ENCODE results near the gene PRELID3B.

DNA sequence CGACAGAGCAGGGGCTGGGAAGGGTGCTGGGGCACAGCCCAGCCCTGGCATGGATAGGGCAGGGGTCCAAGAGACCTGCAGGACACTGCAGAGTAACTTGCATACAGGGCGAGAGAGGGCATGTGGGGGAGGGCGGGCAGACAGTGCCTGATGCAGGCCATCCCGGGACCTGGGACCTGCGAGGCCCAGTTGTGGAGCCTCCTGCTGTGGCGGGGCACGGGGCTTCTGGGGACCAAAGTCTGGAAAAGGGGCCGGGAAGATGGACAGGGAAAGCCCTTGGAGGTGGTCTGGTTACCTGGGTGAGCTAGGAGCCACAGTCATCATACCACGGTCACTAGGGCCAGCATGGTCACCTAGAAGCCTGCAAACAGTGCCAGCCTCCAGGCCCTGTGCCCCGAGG, 23.8 kb downstream of the PRELID3B start:
- TF ChIP-seq CBX3 (IDR thresholded peaks at IDR 0.05; ENCODE audit: low read depth) (no peak), POLR2A (IDR thresholded peaks at IDR 0.05; ENCODE audit: borderline replicate concordance, extremely low read depth, insufficient read depth, insufficient read length) (no peak), YY1 (IDR thresholded peaks at IDR 0.05; ENCODE audit: extremely low read depth, insufficient replicate concordance, low read depth, low read length) (no peak), MAX (IDR thresholded peaks at IDR 0.05) (no peak), TCF7L2 (IDR thresholded peaks at IDR 0.05; ENCODE audit: borderline replicate concordance, extremely low read depth, insufficient read depth, insufficient read length) (no peak), RAD21 (IDR thresholded peaks at IDR 0.05; ENCODE audit: low read depth) (no peak), SP1 (IDR thresholded peaks at IDR 0.05; ENCODE audit: low read depth) (no peak)
- TF ChIP-seq, protein P1, sequence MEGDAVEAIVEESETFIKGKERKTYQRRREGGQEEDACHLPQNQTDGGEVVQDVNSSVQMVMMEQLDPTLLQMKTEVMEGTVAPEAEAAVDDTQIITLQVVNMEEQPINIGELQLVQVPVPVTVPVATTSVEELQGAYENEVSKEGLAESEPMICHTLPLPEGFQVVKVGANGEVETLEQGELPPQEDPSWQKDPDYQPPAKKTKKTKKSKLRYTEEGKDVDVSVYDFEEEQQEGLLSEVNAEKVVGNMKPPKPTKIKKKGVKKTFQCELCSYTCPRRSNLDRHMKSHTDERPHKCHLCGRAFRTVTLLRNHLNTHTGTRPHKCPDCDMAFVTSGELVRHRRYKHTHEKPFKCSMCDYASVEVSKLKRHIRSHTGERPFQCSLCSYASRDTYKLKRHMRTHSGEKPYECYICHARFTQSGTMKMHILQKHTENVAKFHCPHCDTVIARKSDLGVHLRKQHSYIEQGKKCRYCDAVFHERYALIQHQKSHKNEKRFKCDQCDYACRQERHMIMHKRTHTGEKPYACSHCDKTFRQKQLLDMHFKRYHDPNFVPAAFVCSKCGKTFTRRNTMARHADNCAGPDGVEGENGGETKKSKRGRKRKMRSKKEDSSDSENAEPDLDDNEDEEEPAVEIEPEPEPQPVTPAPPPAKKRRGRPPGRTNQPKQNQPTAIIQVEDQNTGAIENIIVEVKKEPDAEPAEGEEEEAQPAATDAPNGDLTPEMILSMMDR (IDR thresholded peaks at IDR 0.05 in 2 of 3, conservative IDR thresholded peaks at IDR 0.05 in 1 of 3; ENCODE audit: borderline replicate concordance in 1 of 3, insufficient read depth in 1 of 3, low read depth in 2 of 3, low read length in 2 of 3) = no peak
